ENCODE results near the gene ARL6IP5. TPM values are rescaled to one million over a fixed set of nuclear protein-coding genes. Genes with fewer than 3 reads are reported as not detected.

The ARL6IP5 gene
- total and polyA plus RNA-seq, 9 of the 15 experiments (the other 6 are each of a cell fraction or from before 2014, with no cell fraction given) = 10.3 to 54.0 (median 12.7) TPM

GRCh38 chr3:69051756-69052471 lies 32.8 kb upstream of the ARL6IP5 start, which contains the start of gene TMF1 (continued):
- no peak for TF ChIP-seq ZNF134 (CRISPR knock-in tag; conservative IDR thresholded peaks at IDR 0.05)
- TF ChIP-seq U2AF2 (optimal IDR thresholded peaks at IDR 0.05; ENCODE audit: low read depth, low read length) = no peak
- TF ChIP-seq FOXK2 (conservative IDR thresholded peaks at IDR 0.05 in 1 of 2, IDR thresholded peaks at IDR 0.05 in 1 of 2; ENCODE audit: low read depth in 2 of 2) = peak; percentile 88 to 92
- TF ChIP-seq KDM5B (IDR thresholded peaks at IDR 0.05; ENCODE audit: insufficient replicate concordance, low read depth, low read length) = peak; percentile 62
- no peak for TF ChIP-seq HMG20A (CRISPR knock-in tag; conservative IDR thresholded peaks at IDR 0.05)
- no peak for TF ChIP-seq PCBP1 (IDR thresholded peaks at IDR 0.05; ENCODE audit: low read depth, low read length, poor library complexity, severe bottlenecking)
- TF ChIP-seq SREBF1 (IDR thresholded peaks at IDR 0.05; ENCODE audit: borderline replicate concordance, low read depth, low read length) = no peak
- 0 out of 2 replicates have a peak, but pooled peaks have one; percentile 26 for TF ChIP-seq L3MBTL2 (IDR thresholded peaks at IDR 0.05)
- no peak for TF ChIP-seq ZNF140 (CRISPR knock-in tag; IDR thresholded peaks at IDR 0.05)
- TF ChIP-seq SRF (CRISPR knock-in tag; IDR thresholded peaks at IDR 0.05) = no peak
- TF ChIP-seq STAT5A (IDR thresholded peaks at IDR 0.05; ENCODE audit: borderline replicate concordance, low read length) = no peak
- no peak for TF ChIP-seq MECOM (CRISPR knock-in tag; IDR thresholded peaks at IDR 0.05)
- no peak; the same call in 1 of the 2 replicates for TF ChIP-seq POLR2AphosphoS5 (IDR thresholded peaks at IDR 0.05; ENCODE audit: control insufficient read depth, insufficient read depth, low read depth, low read length)
- no peak for TF ChIP-seq BACH1 (tag; IDR thresholded peaks at IDR 0.05)
- TF ChIP-seq NELFE (IDR thresholded peaks at IDR 0.05; ENCODE audit: insufficient read depth, insufficient read length) = no peak
- no peak for TF ChIP-seq NONO (IDR thresholded peaks at IDR 0.05; ENCODE audit: low read depth in 2 of 2, low read length in 1 of 2)
- TF ChIP-seq, protein P1, sequence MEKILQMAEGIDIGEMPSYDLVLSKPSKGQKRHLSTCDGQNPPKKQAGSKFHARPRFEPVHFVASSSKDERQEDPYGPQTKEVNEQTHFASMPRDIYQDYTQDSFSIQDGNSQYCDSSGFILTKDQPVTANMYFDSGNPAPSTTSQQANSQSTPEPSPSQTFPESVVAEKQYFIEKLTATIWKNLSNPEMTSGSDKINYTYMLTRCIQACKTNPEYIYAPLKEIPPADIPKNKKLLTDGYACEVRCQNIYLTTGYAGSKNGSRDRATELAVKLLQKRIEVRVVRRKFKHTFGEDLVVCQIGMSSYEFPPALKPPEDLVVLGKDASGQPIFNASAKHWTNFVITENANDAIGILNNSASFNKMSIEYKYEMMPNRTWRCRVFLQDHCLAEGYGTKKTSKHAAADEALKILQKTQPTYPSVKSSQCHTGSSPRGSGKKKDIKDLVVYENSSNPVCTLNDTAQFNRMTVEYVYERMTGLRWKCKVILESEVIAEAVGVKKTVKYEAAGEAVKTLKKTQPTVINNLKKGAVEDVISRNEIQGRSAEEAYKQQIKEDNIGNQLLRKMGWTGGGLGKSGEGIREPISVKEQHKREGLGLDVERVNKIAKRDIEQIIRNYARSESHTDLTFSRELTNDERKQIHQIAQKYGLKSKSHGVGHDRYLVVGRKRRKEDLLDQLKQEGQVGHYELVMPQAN (IDR thresholded peaks at IDR 0.05; ENCODE audit: borderline replicate concordance) = peak; percentile 75; the same call in 1 of the 2 replicates
- no peak for TF ChIP-seq SMARCE1 (IDR thresholded peaks at IDR 0.05)
- TF ChIP-seq POLR2A (conservative IDR thresholded peaks at IDR 0.05) = peak; percentile 76
- TF ChIP-seq CCNT2 (IDR thresholded peaks at IDR 0.05; ENCODE audit: borderline replicate concordance, extremely low read depth, insufficient read length, low read depth, low read length) = peak; percentile 22
- TF ChIP-seq MXI1 (IDR thresholded peaks at IDR 0.05; ENCODE audit: low read depth, low read length) = peak; percentile 73
- TF ChIP-seq, protein P2, sequence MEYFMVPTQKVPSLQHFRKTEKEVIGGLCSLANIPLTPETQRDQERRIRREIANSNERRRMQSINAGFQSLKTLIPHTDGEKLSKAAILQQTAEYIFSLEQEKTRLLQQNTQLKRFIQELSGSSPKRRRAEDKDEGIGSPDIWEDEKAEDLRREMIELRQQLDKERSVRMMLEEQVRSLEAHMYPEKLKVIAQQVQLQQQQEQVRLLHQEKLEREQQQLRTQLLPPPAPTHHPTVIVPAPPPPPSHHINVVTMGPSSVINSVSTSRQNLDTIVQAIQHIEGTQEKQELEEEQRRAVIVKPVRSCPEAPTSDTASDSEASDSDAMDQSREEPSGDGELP (CRISPR knock-in tag; IDR thresholded peaks at IDR 0.05; ENCODE audit: borderline replicate concordance) = peak; percentile 98
- TF ChIP-seq ZNF311 (CRISPR knock-in tag; IDR thresholded peaks at IDR 0.05) = no peak
- TF ChIP-seq, protein P3, sequence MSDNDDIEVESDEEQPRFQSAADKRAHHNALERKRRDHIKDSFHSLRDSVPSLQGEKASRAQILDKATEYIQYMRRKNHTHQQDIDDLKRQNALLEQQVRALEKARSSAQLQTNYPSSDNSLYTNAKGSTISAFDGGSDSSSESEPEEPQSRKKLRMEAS (CRISPR knock-in tag; IDR thresholded peaks at IDR 0.05) = peak; percentile 43; the same call in 1 of the 2 replicates
- no peak for TF ChIP-seq NR2C2 (CRISPR knock-in tag; IDR thresholded peaks at IDR 0.05)
- TF ChIP-seq NR2C2 (tag; IDR thresholded peaks at IDR 0.05) = peak; percentile 69; the same call in 1 of the 2 replicates
- no peak for TF ChIP-seq ZNF197 (CRISPR knock-in tag; IDR thresholded peaks at IDR 0.05; ENCODE audit: low read depth)

Measured in K562 (cell line).